ENCODE measurements around the gene TCF25.

The TCF25 gene

GRCh38 chr16:89954462-89954861 is 81.1 kb downstream of the TCF25 start:
- no peaks in the 10 kb centered on the region for H3K36me3 Mint-ChIP-seq (ENCODE audit: low read depth)
- no peak overlapping the region for H3K27ac Mint-ChIP-seq
- H3K4me1 Mint-ChIP-seq (ENCODE audit: low read depth) = no peaks in the 10 kb centered on the region
- H3K9me3 Mint-ChIP-seq = no peaks in the 10 kb centered on the region
- no peak for DNase-seq (ENCODE audit: low spot score)
- H3K4me3 Mint-ChIP-seq = no peak overlapping the region
- H3K27me3 Mint-ChIP-seq (ENCODE audit: low read depth) = peaks cover 10% of the 10 kb centered on the region

GRCh38 chr16:89955001-89955685 is 81.8 kb downstream of the TCF25 start:
- DNase-seq (ENCODE audit: low spot score) = no peak
- Mint-ChIP-seq H3K27ac (no peak overlapping the region), H3K9me3 (no peaks in the 10 kb centered on the region), H3K27me3 (ENCODE audit: low read depth) (peaks cover 3% of the 10 kb centered on the region), H3K36me3 (ENCODE audit: low read depth) (no peaks in the 10 kb centered on the region), H3K4me1 (ENCODE audit: low read depth) (no peaks in the 10 kb centered on the region), H3K4me3 (no peak overlapping the region)

GRCh38 chr16:89956505-89957215 is 83.3 kb downstream of the TCF25 start:
- Mint-ChIP-seq H3K27ac (no peak overlapping the region), H3K36me3 (ENCODE audit: low read depth) (no peaks in the 10 kb centered on the region), H3K4me1 (ENCODE audit: low read depth) (no peaks in the 10 kb centered on the region), H3K4me3 (no peak overlapping the region), H3K27me3 (ENCODE audit: low read depth) (no peaks in the 10 kb centered on the region), H3K9me3 (no peaks in the 10 kb centered on the region)
- DNase-seq (ENCODE audit: low spot score) = no peak

GRCh38 chr16:89957216-89957785 is 83.9 kb downstream of the TCF25 start:
- DNase-seq (ENCODE audit: low spot score) = no peak
- H3K27me3 Mint-ChIP-seq (ENCODE audit: low read depth) = no peaks in the 10 kb centered on the region
- no peaks in the 10 kb centered on the region for H3K36me3 Mint-ChIP-seq (ENCODE audit: low read depth)
- H3K4me3 Mint-ChIP-seq = no peak overlapping the region
- no peaks in the 10 kb centered on the region for H3K4me1 Mint-ChIP-seq (ENCODE audit: low read depth)
- no peaks in the 10 kb centered on the region for H3K9me3 Mint-ChIP-seq
- H3K27ac Mint-ChIP-seq = no peak overlapping the region

GRCh38 chr16:89958068-89958467 is 84.7 kb downstream of the TCF25 start:
- no peaks in the 10 kb centered on the region for H3K27me3 Mint-ChIP-seq (ENCODE audit: low read depth)
- no peak overlapping the region for H3K4me3 Mint-ChIP-seq
- no peak for DNase-seq (ENCODE audit: low spot score)
- H3K4me1 Mint-ChIP-seq (ENCODE audit: low read depth) = no peaks in the 10 kb centered on the region
- H3K9me3 Mint-ChIP-seq = no peaks in the 10 kb centered on the region
- H3K27ac Mint-ChIP-seq = no peak overlapping the region
- H3K36me3 Mint-ChIP-seq (ENCODE audit: low read depth) = no peaks in the 10 kb centered on the region

GRCh38 chr16:89958596-89958995 is 85.2 kb downstream of the TCF25 start:
- H3K4me3 Mint-ChIP-seq = no peak overlapping the region
- H3K27me3 Mint-ChIP-seq (ENCODE audit: low read depth) = no peaks in the 10 kb centered on the region
- no peaks in the 10 kb centered on the region for H3K9me3 Mint-ChIP-seq
- H3K27ac Mint-ChIP-seq = no peak overlapping the region
- no peak for DNase-seq (ENCODE audit: low spot score)
- no peaks in the 10 kb centered on the region for H3K36me3 Mint-ChIP-seq (ENCODE audit: low read depth)
- H3K4me1 Mint-ChIP-seq (ENCODE audit: low read depth) = no peaks in the 10 kb centered on the region

- no peak for DNase-seq (ENCODE audit: low spot score)
- Mint-ChIP-seq H3K27ac (no peak overlapping the region), H3K9me3 (no peaks in the 10 kb centered on the region), H3K36me3 (ENCODE audit: low read depth) (no peaks in the 10 kb centered on the region), H3K27me3 (ENCODE audit: low read depth) (no peaks in the 10 kb centered on the region), H3K4me3 (no peak overlapping the region), H3K4me1 (ENCODE audit: low read depth) (no peaks in the 10 kb centered on the region)
These were observed 87.6 kb downstream of the TCF25 start for GRCh38 chr16:89960966-89961365.

Measured in T-helper 2 cell treated with Interferon-gamma antibody and Interleukin-4, amounts not matched to agents 5 μg/mL and 100 μg/mL, for 36 hours (primary cell).